ENCODE results near the gene SAMD3.
"Not testable (repeated sequence)": the region's sequence is repeated elsewhere in the genome, so short reads cannot be mapped to it uniquely, and the experiment has no call there.

Gene SAMD3

DNA sequence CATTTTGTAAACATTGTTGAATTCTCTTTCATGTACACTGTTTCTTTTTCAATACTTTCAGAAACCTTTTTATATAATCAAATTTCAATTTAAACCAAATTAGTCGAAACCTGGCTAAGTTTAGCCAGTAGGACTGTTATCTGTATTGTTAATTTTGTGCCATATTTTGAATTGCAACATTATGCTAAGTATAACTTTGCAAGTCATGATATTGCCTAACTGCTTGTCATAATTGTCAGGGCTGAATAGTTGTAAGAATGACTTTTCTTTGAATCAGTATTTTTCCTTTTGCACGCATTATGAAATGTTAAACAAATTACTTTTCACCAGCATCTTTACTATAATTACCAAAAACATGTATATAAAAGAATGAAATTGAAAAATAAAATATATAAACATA is 82.7 kb downstream of the SAMD3 start:
- Mint-ChIP-seq H3K27ac (no peak overlapping the region), H3K4me3 (no peak overlapping the region), H3K27me3 (no peaks in the 10 kb centered on the region), H3K9me3 (no peaks in the 10 kb centered on the region), H3K4me1 (ENCODE audit: low read depth) (peaks cover 46% of the 10 kb centered on the region), H3K36me3 (ENCODE audit: low read depth) (peaks cover 72% of the 10 kb centered on the region)

DNA sequence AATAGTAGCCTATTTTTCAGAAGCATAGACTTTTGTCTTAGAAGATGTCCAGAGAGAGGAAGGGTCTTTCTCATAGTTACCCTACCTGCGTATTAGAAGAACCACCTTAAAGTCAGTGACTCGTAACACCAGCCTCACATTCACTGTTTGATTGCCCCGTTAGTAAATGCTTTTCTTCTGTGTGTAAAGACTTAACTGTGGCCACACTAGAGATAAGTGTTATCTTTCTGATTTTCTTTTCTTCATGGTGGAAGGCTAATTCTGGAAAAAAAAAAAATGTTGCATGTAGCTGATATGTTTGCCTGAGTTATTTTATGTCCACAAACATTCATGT is 83.9 kb downstream of the SAMD3 start:
- Mint-ChIP-seq H3K36me3 (ENCODE audit: low read depth) (peaks cover 66% of the 10 kb centered on the region), H3K4me3 (peak overlapping the region; percentile 61), H3K27ac (peak overlapping the region; percentile 81)

DNA sequence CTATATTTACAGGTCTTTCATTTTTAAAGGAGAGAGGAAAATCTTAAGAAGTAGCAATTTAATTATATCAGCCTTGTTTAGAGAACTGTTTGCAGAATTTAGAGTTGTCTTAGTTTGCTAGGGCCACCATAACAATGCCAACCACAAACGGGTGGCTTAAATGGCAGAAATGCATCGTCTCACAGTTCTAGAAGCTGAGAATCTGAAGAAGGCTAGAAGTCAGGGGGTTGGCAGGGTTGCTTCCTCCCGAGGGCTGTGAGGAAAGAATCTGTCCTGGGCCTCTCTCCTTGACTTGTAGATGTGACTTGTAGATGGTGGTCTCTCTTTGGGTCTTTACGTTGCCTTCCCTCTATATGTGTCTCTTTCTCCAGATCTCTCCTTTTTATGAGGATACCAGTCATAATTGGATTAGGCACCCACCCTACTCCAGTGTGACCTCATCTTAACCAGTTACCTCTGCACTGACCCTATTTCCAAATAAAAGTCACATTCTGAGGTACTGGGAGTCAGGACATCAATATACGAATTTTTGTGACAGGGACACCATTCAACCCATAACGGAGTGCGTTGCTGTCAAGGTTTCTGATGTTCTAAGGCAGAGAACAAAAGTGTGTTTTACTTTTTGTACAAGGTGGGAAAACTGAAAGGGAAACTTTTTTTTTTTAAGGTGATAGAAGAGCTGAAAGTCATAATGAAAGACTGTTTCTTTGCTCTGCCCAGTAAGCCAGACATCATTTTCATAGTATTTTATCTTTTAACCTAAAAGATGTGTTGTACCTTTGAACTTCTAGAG is 84.4 kb downstream of the SAMD3 start:
- peak overlapping the region; percentile 61 for H3K4me3 Mint-ChIP-seq
- H3K27me3 Mint-ChIP-seq: no peaks in the 10 kb centered on the region
- H3K27ac Mint-ChIP-seq: peak overlapping the region; percentile 81
- peaks cover 60% of the 10 kb centered on the region for H3K36me3 Mint-ChIP-seq (ENCODE audit: low read depth)
- peaks cover 61% of the 10 kb centered on the region for H3K4me1 Mint-ChIP-seq (ENCODE audit: low read depth)
- H3K9me3 Mint-ChIP-seq: no peaks in the 10 kb centered on the region

More for the DNA sequence above, 83.9 kb downstream of the SAMD3 start:
- no peaks in the 10 kb centered on the region for H3K27me3 Mint-ChIP-seq
- H3K4me1 Mint-ChIP-seq (ENCODE audit: low read depth): peaks cover 55% of the 10 kb centered on the region
- no peaks in the 10 kb centered on the region for H3K9me3 Mint-ChIP-seq

DNA sequence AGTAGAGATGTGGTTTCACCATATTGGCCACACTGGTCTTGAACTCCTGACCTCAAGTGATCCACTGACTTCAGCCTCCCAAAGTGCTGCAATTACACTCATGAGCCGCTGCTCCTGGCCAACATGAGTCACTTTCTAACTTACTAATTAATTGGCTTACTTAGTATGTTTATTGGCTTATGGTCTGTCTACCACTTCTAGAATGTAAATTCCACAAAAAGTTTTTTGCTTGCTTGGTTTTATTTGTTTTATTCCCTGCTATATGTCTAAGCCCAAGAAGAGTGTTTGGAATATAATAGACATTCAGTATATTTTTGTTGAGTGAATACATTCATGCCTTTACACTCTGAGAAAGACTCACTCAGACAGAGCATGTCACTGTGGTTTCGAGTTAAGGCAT is 86.0 kb downstream of the SAMD3 start:
- Mint-ChIP-seq H3K4me1 (ENCODE audit: low read depth) (peaks cover 76% of the 10 kb centered on the region), H3K4me3 (no peak overlapping the region), H3K27ac (no peak overlapping the region), H3K9me3 (no peaks in the 10 kb centered on the region), H3K36me3 (ENCODE audit: low read depth) (peaks cover 47% of the 10 kb centered on the region), H3K27me3 (no peaks in the 10 kb centered on the region)

DNA sequence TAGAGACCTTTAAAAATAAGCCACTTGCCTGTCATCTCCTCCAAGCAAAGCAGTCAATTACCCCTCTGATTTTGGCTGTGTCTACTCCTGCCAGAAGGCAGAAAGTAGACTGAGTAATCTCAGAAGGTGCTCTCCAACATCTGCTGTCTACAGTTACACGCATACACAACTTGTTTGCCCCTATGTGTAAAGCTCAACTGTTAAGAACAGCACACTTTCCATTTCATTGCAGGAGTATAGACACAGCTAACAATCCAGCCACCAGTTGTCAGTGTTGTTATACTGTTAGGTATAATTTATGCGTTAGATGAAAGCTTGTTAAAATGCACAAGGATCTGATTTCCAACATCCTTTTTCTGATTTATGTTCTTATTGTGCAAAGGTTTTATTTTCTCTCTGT is 88.2 kb downstream of the SAMD3 start:
- H3K4me3 Mint-ChIP-seq: no peak overlapping the region
- H3K27ac Mint-ChIP-seq: no peak overlapping the region
- no peaks in the 10 kb centered on the region for H3K9me3 Mint-ChIP-seq
- peaks cover 93% of the 10 kb centered on the region for H3K4me1 Mint-ChIP-seq (ENCODE audit: low read depth)
- peaks cover 35% of the 10 kb centered on the region for H3K36me3 Mint-ChIP-seq (ENCODE audit: low read depth)
- H3K27me3 Mint-ChIP-seq: no peaks in the 10 kb centered on the region

GRCh38 chr6:130132286-130132701 is 90.5 kb downstream of the SAMD3 start:
- Mint-ChIP-seq H3K27me3 (no peaks in the 10 kb centered on the region), H3K4me3 (peak overlapping the region; percentile 76), H3K27ac (peak overlapping the region; percentile 96), H3K4me1 (ENCODE audit: low read depth) (peaks cover 86% of the 10 kb centered on the region), H3K36me3 (ENCODE audit: low read depth) (peaks cover 31% of the 10 kb centered on the region), H3K9me3 (no peaks in the 10 kb centered on the region)

DNA sequence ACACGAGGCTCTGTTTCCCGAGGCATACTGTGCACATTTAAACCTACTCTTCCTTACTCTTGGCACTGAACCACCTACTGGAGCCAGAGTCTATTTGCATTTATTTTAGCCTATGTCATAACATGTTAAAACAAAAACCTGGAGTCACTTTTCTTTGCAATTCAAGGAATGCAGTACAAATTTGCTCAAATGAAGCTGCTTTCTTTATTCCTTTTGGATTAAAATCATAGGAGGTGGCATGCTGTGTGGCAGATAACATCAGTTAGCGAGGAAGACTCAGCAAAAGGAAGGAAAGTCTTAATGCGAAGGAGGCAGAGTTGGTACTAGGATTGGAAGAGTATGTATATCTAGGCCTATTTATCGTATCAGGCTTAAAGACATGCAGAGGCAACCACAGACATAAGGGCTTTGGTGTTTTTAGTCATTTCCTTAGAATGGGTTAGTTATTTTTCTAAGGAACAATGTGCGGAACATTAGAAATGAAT is 92.9 kb downstream of the SAMD3 start:
- no peaks in the 10 kb centered on the region for H3K9me3 Mint-ChIP-seq
- no peak overlapping the region for H3K4me3 Mint-ChIP-seq
- no peaks in the 10 kb centered on the region for H3K27me3 Mint-ChIP-seq
- peaks cover 74% of the 10 kb centered on the region for H3K4me1 Mint-ChIP-seq (ENCODE audit: low read depth)
- no peak overlapping the region for H3K27ac Mint-ChIP-seq
- H3K36me3 Mint-ChIP-seq (ENCODE audit: low read depth): peaks cover 24% of the 10 kb centered on the region

- H3K4me1 Mint-ChIP-seq (ENCODE audit: low read depth): peaks cover 60% of the 10 kb centered on the region
- no peak overlapping the region for H3K4me3 Mint-ChIP-seq
- no peak overlapping the region for H3K27ac Mint-ChIP-seq
- H3K9me3 Mint-ChIP-seq: no peaks in the 10 kb centered on the region
- H3K27me3 Mint-ChIP-seq: no peaks in the 10 kb centered on the region
- peaks cover 24% of the 10 kb centered on the region for H3K36me3 Mint-ChIP-seq (ENCODE audit: low read depth)
These were observed 94.4 kb downstream of the SAMD3 start for GRCh38 chr6:130128326-130128725.

GRCh38 chr6:130127195-130127594 is 95.6 kb downstream of the SAMD3 start:
- Mint-ChIP-seq H3K36me3 (ENCODE audit: low read depth) (peaks cover 24% of the 10 kb centered on the region), H3K27me3 (no peaks in the 10 kb centered on the region), H3K4me1 (ENCODE audit: low read depth) (peaks cover 49% of the 10 kb centered on the region), H3K9me3 (no peaks in the 10 kb centered on the region), H3K27ac (no peak overlapping the region), H3K4me3 (no peak overlapping the region)

GRCh38 chr6:130122243-130122642 is 100.5 kb downstream of the SAMD3 start:
- peaks cover 25% of the 10 kb centered on the region for H3K4me1 Mint-ChIP-seq (ENCODE audit: low read depth)

DNA sequence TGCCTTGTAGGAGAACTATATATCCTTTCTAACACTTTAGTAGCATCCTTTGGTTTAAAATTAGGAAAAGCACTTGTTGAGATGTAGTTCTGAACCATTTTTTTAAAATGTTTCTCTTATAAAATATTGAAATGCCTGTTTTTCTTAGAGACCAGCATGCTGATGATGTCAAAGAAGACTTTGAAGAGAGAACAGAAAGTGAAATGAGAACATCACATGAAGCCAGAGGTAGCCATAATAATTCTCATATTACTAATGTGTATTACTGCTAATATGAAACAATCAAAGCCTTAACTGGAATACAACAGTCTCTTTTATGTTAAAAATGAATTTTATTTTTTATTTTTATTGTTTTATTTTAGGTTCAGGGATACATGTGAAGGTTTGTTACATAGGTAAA is 102.0 kb downstream of the SAMD3 start:
- peaks cover 20% of the 10 kb centered on the region for H3K36me3 Mint-ChIP-seq (ENCODE audit: low read depth)

More at GRCh38 chr6:130122243-130122642, 100.5 kb downstream of the SAMD3 start:
- H3K27ac Mint-ChIP-seq: no peak overlapping the region
- H3K4me3 Mint-ChIP-seq: no peak overlapping the region
- H3K27me3 Mint-ChIP-seq: no peaks in the 10 kb centered on the region
- H3K36me3 Mint-ChIP-seq (ENCODE audit: low read depth): peaks cover 17% of the 10 kb centered on the region
- H3K9me3 Mint-ChIP-seq: no peaks in the 10 kb centered on the region

DNA sequence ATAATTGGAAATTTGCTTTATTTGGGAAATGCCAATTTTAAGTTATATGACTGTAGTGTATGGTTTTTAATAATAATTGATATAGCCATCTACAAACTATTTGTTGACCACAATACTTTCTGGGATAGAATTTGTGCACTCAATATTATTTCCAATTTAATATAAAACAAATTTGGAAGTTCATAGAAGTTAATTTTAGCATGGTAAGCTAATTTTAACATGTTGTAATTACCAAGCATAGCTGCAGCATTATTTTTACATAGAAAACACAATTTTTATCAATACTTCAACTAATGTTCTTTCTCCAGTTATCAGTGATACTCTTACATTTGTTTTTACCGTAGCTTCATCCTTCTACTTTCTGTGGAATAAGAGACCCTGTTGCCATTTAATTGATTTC is 103.5 kb downstream of the SAMD3 start:
- H3K27ac Mint-ChIP-seq: no peak overlapping the region
- peaks cover 20% of the 10 kb centered on the region for H3K36me3 Mint-ChIP-seq (ENCODE audit: low read depth)
- H3K9me3 Mint-ChIP-seq: no peaks in the 10 kb centered on the region
- H3K27me3 Mint-ChIP-seq: no peaks in the 10 kb centered on the region
- H3K4me3 Mint-ChIP-seq: no peak overlapping the region
- peaks cover 37% of the 10 kb centered on the region for H3K4me1 Mint-ChIP-seq (ENCODE audit: low read depth)

More for the DNA sequence above, 102.0 kb downstream of the SAMD3 start:
- no peak overlapping the region for H3K4me3 Mint-ChIP-seq
- H3K9me3 Mint-ChIP-seq: no peaks in the 10 kb centered on the region
- H3K4me1 Mint-ChIP-seq (ENCODE audit: low read depth): peaks cover 27% of the 10 kb centered on the region
- H3K27ac Mint-ChIP-seq: no peak overlapping the region
- H3K27me3 Mint-ChIP-seq: no peaks in the 10 kb centered on the region

- H3K4me3 Mint-ChIP-seq: no peak overlapping the region
- no peak overlapping the region for H3K27ac Mint-ChIP-seq
- H3K4me1 Mint-ChIP-seq (ENCODE audit: low read depth): peaks cover 37% of the 10 kb centered on the region
- H3K9me3 Mint-ChIP-seq: no peaks in the 10 kb centered on the region
- no peaks in the 10 kb centered on the region for H3K27me3 Mint-ChIP-seq
- peaks cover 24% of the 10 kb centered on the region for H3K36me3 Mint-ChIP-seq (ENCODE audit: low read depth)
These were observed 104.5 kb downstream of the SAMD3 start for GRCh38 chr6:130118236-130118635.

DNA sequence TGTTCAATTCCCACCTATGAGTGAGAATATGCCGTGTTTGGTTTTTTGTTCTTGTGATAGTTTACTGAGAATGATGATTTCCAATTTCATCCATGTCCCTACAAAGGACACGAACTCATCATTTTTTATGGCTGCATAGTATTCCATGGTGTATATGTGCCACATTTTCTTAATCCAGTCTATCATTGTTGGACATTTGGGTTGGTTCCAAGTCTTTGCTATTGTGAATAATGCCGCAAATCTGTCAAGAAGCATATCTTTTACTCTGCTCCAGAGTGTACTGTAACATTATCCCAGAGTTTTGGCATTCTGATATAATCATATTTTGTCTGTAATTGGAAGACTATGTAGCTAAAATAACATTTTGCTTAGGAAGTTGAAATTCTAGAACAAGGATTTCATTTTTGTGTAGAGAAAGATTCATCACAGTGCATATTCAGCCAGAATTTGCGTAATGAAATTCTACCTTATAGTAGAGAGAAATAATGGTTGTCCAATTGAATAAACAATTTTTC is 105.5 kb downstream of the SAMD3 start:
- Mint-ChIP-seq H3K4me1 (ENCODE audit: low read depth) (peaks cover 37% of the 10 kb centered on the region), H3K36me3 (ENCODE audit: low read depth) (peaks cover 28% of the 10 kb centered on the region)
- not testable (repeated sequence) for H3K4me3 Mint-ChIP-seq, H3K27ac Mint-ChIP-seq, H3K27me3 Mint-ChIP-seq, H3K9me3 Mint-ChIP-seq

DNA sequence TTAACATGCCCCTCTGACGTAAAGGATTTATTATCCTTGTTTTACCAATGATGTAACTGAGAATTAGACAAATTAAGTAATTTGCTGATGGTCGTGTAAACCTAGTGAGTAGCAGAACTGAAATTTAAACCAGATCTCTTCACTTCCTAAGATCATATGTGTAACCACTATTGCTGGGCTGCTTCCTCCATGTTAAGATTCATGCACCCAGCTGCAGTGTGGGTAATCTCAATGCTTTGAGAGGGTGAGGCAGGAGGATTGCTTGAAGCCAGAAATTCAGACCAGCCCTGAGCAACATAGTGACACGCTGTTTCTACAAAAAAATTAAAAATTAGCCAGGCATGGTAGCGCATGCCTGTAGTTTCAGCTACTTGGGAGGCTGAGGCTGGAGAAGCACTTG is 106.5 kb downstream of the SAMD3 start:
- Mint-ChIP-seq H3K9me3 (no peaks in the 10 kb centered on the region), H3K36me3 (ENCODE audit: low read depth) (peaks cover 32% of the 10 kb centered on the region), H3K27ac (peak overlapping the region; percentile 2), H3K4me3 (no peak overlapping the region), H3K4me1 (ENCODE audit: low read depth) (peaks cover 37% of the 10 kb centered on the region), H3K27me3 (no peaks in the 10 kb centered on the region)

DNA sequence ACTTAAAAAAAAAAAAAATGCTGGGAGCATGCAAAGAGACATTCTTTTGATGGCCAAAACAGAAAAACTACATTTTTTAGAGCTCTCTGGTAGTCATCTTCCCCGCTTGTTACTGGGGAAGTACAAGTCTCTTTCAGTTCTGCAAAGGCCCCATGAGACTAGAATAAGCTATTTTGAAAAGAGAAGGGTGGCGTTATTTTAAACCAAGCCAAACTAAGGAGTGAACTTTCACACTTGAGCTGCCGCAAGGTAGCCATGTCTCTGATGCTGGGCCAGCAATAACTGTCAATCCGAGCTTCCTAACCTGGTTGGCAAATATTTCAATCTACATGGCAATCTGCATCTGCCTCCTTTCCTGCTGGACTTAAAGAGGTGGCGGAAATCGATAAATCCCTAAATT is 107.7 kb downstream of the SAMD3 start:
- Mint-ChIP-seq H3K27ac (peak overlapping the region; percentile 62), H3K4me1 (ENCODE audit: low read depth) (peaks cover 31% of the 10 kb centered on the region), H3K36me3 (ENCODE audit: low read depth) (peaks cover 38% of the 10 kb centered on the region), H3K4me3 (no peak overlapping the region), H3K9me3 (peaks cover 2% of the 10 kb centered on the region), H3K27me3 (no peaks in the 10 kb centered on the region)
